Activated CD4-positive, alpha-beta T cell treated with anti-CD3 and anti-CD28 coated beads, Interleukin-2, amount 10 ng/mL, durations not matched to agents 7 days and 5 days (primary cell): ENCODE results near the gene MBD3L4. TPM values are rescaled to one million over a fixed set of nuclear protein-coding genes. Genes with fewer than 3 reads are reported as not detected.
"Not testable (repeated sequence)": the region's sequence is repeated elsewhere in the genome, so short reads cannot be mapped to it uniquely, and the experiment has no call there.

ENCODE experiments used
- CTCF ChIA-PET: fragments of 350-600 bp; sonication (Branson Sonifier 250); formaldehyde crosslinking; loops from one replicate; lab custom pipeline; 2021; ENCODE audit warnings: antibody characterized with exemption; lab: Charles Lee
- POLR2A ChIA-PET: fragments of 350-600 bp; sonication (Branson Sonifier 250); formaldehyde crosslinking; loops from one replicate; lab custom pipeline; 2021; ENCODE audit warnings: antibody characterized with exemption; lab: Charles Lee
- DNase-seq: peaks from one replicate; pipeline ENCODE4 v3.0.0-alpha.2; 2020
- H3K27ac Mint-ChIP-seq: one replicate; pipeline ENCODE4 v1.8.0; 2021; ENCODE audit warnings: mild to moderate bottlenecking, moderate library complexity, mixed read lengths
- H3K27me3 Mint-ChIP-seq: one replicate; pipeline ENCODE4 v1.8.0; 2021; ENCODE audit warnings: mixed read lengths
- H3K36me3 Mint-ChIP-seq: one replicate; pipeline ENCODE4 v1.8.0; 2021; ENCODE audit warnings: low read depth, mixed read lengths
- H3K4me1 Mint-ChIP-seq: one replicate; pipeline ENCODE4 v1.8.0; 2021; ENCODE audit warnings: mixed read lengths
- H3K4me3 Mint-ChIP-seq: one replicate; pipeline ENCODE4 v1.8.0; 2021; ENCODE audit warnings: mild to moderate bottlenecking, moderate library complexity, mixed read lengths
- H3K9me3 Mint-ChIP-seq: one replicate; pipeline ENCODE4 v1.8.0; 2021; ENCODE audit warnings: mixed read lengths
- total RNA-seq, 2 experiments: library from RNA; stranded (reverse); gene quantifications; one replicate each; pipeline ENCODE4 v1.2.3, GENCODE V29; 2021

MBD3L4 gene
- total RNA-seq, 2 experiments from 2014 or later: not detected

DNA sequence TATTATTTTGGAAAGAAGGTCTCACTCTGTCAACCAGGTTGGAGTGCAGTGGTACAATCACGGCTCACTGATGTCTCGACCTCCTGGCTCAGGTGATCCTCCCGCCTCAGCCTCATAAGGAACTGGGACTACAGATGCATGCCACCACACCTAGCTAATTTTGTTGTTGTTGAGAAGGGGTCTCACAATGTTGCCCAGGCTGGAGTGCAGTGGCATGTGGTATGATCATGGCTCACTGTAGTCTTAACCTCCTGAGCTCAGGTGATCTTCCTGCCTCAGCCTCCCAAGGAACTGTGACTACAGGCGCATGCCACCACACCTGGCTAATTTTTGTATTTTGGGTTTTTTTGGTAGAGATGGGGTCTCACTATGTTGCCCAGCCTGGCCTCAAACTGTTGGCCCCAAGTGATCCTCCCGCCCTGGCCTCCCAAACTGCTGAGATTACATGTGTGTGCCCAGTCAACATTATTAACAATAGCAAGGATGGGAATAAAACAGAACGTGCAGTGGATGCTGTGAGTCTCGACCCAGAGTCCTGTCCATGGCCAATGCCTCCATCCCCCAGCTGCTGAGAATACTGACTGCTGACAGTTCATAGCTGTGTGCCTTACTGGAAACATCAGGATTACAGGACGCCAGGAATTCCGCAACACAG, 23.9 kb upstream of the MBD3L4 start:
- Mint-ChIP-seq H3K4me3 (no peak overlapping the region), H3K27me3 (no peaks in the 10 kb centered on the region), H3K36me3 (peaks cover under 1% of the 10 kb centered on the region), H3K4me1 (peaks cover 4% of the 10 kb centered on the region), H3K9me3 (no peaks in the 10 kb centered on the region), H3K27ac (no peak overlapping the region)
- peak; percentile 18 for DNase-seq
- ChIA-PET POLR2A (interaction anchor here (0.5 kb wide), 1 partner anchor 333 kb away, joined by 5 read pairs; no protein-coding TSS in a partner anchor), CTCF (interaction anchor here (1.1 kb wide), 1 partner anchor 202 kb away, joined by 3 read pairs; no protein-coding TSS in a partner anchor)

DNA sequence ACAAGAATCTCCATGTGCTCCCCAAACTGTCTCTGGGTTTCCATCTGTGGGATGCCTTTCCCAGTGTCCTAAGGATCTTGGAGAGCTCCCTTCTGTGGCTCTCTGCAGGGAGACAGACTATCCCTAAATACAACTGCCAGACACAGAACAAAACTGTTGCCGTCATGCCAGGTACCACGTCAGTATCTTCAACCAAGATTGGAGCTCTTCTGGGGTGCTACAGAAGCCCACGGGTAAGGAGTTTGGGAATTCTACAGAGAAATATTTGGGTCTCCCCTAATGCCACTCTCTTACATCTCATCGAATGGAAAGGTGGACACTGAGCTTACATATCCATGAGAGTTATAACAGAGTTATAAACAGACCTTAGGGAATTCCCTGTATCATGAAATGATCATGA, 23.4 kb upstream of the MBD3L4 start:
- DNase-seq: peak; percentile 12
- no peaks in the 10 kb centered on the region for H3K36me3 Mint-ChIP-seq
- no peaks in the 10 kb centered on the region for H3K27me3 Mint-ChIP-seq
- CTCF ChIA-PET: interaction anchor here (1.1 kb wide), 1 partner anchor 201 kb away, joined by 3 read pairs; no protein-coding TSS in a partner anchor
- peaks cover 2% of the 10 kb centered on the region for H3K4me1 Mint-ChIP-seq
- POLR2A ChIA-PET: interaction anchor here (0.5 kb wide), 1 partner anchor 334 kb away, joined by 5 read pairs; no protein-coding TSS in a partner anchor
- no peak overlapping the region for H3K4me3 Mint-ChIP-seq
- no peaks in the 10 kb centered on the region for H3K9me3 Mint-ChIP-seq
- H3K27ac Mint-ChIP-seq: no peak overlapping the region

DNA sequence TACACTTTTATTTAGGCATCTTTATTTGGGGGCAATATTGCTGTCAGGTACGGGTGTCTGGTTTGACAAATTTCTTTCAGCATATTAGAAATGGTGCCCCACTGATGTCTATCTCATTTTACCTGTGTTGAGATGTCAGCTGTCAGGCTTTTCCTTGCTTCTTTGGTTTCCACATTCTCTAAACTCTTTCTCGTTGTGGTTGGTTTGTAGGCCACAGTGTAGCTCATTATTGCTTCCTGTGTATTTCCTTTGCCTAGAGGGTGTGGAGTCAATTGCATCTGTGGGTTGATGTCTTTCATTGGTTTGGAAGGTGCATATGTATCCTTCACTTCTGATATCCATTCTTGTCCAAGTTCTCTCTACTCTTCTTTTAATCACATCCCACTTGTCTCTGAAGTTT, 20.0 kb upstream of the MBD3L4 start:
- H3K9me3 Mint-ChIP-seq, H3K36me3 Mint-ChIP-seq, H3K27ac Mint-ChIP-seq, H3K27me3 Mint-ChIP-seq, H3K4me3 Mint-ChIP-seq, DNase-seq, POLR2A ChIA-PET, CTCF ChIA-PET, H3K4me1 Mint-ChIP-seq: not testable (repeated sequence)

DNA sequence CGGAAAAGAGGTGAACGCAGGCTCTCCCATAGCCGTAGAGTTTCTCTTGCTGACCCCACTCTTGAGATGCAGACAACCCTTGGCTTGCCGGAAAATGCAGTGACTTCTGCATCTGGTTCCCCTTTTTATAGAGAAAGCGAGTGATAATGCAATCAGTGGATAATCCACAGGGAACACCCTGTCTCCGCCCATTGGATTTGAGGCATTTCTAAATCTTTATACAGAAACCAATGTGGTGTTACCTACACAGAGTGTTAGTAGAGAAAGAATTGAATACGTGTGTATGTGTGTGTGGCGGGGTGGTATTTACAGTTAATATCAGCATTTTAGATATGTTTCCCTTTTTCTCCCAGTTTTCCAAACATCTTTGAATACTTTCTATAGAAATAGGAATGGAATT, 18.6 kb upstream of the MBD3L4 start, which contains the start of gene MBD3L3:
Gene MBD3L3 (minus strand): TSS at position 101 of the 400 bp plus-strand sequence. CDS start 71 bp downstream, at position 30.
- POLR2A ChIA-PET, H3K27me3 Mint-ChIP-seq, CTCF ChIA-PET, H3K36me3 Mint-ChIP-seq, H3K4me3 Mint-ChIP-seq, H3K9me3 Mint-ChIP-seq, DNase-seq, H3K4me1 Mint-ChIP-seq, H3K27ac Mint-ChIP-seq: not testable (repeated sequence)

DNA sequence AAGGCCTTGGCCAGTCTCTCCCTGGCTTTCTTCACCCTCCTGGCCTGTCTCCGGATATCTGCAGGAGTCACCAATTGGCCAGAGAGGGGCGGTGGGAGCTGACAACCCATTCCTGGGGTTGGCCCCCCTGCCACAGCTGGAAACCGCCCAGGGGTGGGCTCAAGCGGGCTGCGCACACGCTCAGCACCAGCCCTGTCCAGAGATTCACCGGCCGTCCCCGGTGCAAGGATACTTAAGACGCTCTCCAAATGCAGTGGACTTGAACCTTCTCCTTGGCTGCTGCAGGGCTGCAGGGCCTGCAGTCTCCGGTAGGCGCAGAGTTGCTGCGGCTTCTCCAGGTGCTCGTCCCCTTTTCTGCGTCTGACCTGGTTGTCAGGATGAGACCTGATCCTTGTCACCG, 16.4 kb upstream of the MBD3L4 start:
- H3K27me3 Mint-ChIP-seq, CTCF ChIA-PET, POLR2A ChIA-PET, H3K9me3 Mint-ChIP-seq, H3K4me3 Mint-ChIP-seq, H3K36me3 Mint-ChIP-seq, DNase-seq, H3K27ac Mint-ChIP-seq, H3K4me1 Mint-ChIP-seq: not testable (repeated sequence)

DNA sequence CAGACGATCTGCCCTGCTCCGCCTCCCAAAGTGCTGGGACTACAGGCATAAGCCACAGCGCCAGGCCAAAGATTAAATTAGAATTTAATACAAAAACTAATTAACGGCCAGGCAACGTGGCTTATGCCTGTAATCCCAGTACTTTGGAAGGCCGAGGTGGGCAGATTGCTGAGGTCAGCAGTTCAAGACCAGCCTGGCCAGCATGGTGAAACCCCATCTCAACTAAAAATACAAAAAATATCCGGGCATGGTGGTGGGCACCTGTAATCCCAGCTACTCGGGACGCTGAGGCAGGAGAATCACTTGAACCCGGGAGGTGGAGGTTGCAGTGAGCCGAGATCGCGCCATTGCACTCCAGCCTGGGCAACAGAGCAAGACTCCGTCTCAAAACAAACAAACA, 15.7 kb upstream of the MBD3L4 start:
- H3K36me3 Mint-ChIP-seq, H3K4me3 Mint-ChIP-seq, H3K9me3 Mint-ChIP-seq, POLR2A ChIA-PET, H3K27ac Mint-ChIP-seq, H3K27me3 Mint-ChIP-seq, DNase-seq, CTCF ChIA-PET, H3K4me1 Mint-ChIP-seq: not testable (repeated sequence)

DNA sequence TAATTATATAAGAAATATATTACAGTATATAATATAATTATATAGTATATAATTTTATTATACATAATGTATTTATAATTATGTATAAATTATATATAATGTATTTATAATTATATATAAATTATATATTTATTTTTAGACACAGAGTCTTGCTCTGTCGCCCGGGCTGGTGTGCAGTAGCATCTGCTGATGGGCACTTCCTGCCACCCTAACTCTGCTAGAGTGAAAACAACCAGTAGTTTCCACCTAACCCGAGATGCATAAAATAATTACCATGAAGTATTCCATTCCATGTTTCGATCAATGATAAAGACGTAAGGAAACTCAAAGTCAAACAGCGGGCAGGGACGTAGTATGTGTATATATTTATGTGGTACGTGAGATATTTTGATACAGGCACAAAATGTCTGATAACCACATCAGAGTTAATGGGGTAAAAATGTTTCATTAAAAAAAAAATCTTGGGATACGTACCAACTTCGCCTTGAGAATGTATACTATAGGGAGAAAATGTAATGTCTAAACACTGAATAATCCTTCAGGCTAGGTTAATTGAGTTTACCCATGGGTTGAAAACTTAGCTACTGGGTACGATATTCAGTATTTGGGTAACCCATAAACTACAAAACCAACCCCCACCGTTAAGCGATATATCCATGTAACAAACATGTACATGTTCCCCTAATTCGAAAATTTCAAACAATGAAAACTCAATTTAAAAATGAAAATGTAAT, 14.8 kb upstream of the MBD3L4 start:
- POLR2A ChIA-PET, H3K36me3 Mint-ChIP-seq, H3K4me3 Mint-ChIP-seq, H3K9me3 Mint-ChIP-seq, H3K27ac Mint-ChIP-seq, H3K4me1 Mint-ChIP-seq, CTCF ChIA-PET, DNase-seq, H3K27me3 Mint-ChIP-seq: not testable (repeated sequence)

DNA sequence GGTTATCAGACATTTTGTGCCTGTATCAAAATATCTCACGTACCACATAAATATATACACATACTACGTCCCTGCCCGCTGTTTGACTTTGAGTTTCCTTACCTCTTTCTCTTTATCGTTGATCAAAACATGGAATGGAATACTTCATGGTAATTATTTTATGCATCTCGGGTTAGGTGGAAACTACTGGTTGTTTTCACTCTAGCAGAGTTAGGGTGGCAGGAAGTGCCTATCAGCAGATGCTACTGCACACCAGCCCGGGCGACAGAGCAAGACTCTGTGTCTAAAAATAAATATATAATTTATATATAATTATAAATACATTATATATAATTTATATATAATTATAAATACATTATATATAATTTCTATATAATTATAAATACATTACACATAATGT, 12.9 kb upstream of the MBD3L4 start:
- H3K27ac Mint-ChIP-seq, H3K4me3 Mint-ChIP-seq, H3K9me3 Mint-ChIP-seq, H3K36me3 Mint-ChIP-seq, H3K27me3 Mint-ChIP-seq, CTCF ChIA-PET, POLR2A ChIA-PET, H3K4me1 Mint-ChIP-seq: not testable (repeated sequence)
- DNase-seq: peak; percentile 6

DNA sequence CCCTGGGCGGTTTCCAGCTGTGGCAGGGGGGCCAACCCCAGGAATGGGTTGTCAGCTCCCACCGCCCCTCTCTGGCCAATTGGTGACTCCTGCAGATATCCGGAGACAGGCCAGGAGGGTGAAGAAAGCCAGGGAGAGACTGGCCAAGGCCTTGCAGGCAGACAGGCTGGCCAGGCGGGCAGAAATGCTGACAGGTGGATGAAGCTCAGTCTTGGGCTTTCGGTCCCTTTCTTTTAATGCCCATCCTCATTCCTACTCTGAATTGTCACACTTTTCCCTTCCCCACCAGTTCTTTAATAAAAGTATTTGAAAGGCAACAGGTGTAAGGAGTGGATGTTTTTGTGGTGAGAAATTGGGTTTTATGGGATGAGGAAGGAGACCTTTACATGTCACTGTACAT, 11.4 kb upstream of the MBD3L4 start:
- H3K4me3 Mint-ChIP-seq, H3K36me3 Mint-ChIP-seq, H3K9me3 Mint-ChIP-seq: not testable (repeated sequence)

DNA sequence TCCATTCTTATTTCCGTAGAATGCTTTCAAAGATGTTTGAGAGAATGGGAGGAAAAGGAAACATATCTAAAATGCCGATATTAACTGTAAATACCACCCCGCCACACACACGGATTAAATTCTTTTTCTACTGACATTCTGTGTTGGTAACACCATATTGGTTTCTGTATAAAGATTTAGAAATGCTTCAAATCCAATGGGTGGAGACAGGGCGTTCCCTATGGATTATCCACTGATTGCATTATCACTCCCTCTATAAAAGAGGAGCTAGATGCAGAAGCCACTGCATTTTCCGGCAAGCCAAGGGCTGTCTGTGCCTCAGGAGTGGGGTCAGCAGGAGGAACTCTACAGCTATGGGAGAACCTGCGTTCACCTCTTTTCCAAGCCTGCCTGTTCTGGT, 9.0 kb upstream of the MBD3L4 start, which contains the start of gene MBD3L2:
Gene MBD3L2 (plus strand): TSS at position 301 of the 400 bp plus-strand sequence. CDS start 53 bp downstream, at position 354.
- POLR2A ChIA-PET, H3K9me3 Mint-ChIP-seq, H3K36me3 Mint-ChIP-seq, H3K27me3 Mint-ChIP-seq, CTCF ChIA-PET, H3K4me1 Mint-ChIP-seq, DNase-seq, H3K4me3 Mint-ChIP-seq, H3K27ac Mint-ChIP-seq: not testable (repeated sequence)

More for the DNA sequence above, 11.4 kb upstream of the MBD3L4 start:
- DNase-seq, H3K27me3 Mint-ChIP-seq, CTCF ChIA-PET, H3K27ac Mint-ChIP-seq, H3K4me1 Mint-ChIP-seq, POLR2A ChIA-PET: not testable (repeated sequence)

DNA sequence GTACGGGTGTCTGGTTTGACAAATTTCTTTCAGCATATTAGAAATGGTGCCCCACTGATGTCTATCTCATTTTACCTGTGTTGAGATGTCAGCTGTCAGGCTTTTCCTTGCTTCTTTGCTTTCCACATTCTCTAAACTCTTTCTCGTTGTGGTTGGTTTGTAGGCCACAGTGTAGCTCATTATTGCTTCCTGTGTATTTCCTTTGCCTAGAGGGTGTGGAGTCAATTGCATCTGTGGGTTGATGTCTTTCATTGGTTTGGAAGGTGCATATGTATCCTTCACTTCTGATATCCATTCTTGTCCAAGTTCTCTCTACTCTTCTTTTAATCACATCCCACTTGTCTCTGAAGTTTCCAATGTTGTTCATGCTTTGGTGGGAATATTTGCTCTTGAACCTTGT, 1.6 kb upstream of the MBD3L4 start:
- DNase-seq, POLR2A ChIA-PET, H3K27ac Mint-ChIP-seq, H3K4me1 Mint-ChIP-seq, H3K27me3 Mint-ChIP-seq, H3K36me3 Mint-ChIP-seq, CTCF ChIA-PET, H3K4me3 Mint-ChIP-seq, H3K9me3 Mint-ChIP-seq: not testable (repeated sequence)

DNA sequence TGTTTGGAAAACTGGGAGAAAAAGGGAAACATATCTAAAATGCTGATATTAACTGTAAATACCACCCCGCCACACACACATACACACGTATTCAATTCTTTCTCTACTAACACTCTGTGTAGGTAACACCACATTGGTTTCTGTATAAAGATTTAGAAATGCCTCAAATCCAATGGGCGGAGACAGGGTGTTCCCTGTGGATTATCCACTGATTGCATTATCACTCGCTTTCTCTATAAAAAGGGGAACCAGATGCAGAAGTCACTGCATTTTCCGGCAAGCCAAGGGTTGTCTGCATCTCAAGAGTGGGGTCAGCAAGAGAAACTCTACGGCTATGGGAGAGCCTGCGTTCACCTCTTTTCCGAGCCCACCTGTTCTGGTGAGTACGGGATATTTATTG, 9.7 kb downstream of the MBD3L4 start, which contains the start of gene MBD3L5:
Gene MBD3L5 (plus strand): TSS at position 301 of the 400 bp plus-strand sequence. CDS start 34 bp downstream, at position 335.
- H3K4me3 Mint-ChIP-seq, H3K27ac Mint-ChIP-seq, H3K36me3 Mint-ChIP-seq, CTCF ChIA-PET, POLR2A ChIA-PET, H3K4me1 Mint-ChIP-seq, H3K9me3 Mint-ChIP-seq, H3K27me3 Mint-ChIP-seq, DNase-seq: not testable (repeated sequence)

DNA sequence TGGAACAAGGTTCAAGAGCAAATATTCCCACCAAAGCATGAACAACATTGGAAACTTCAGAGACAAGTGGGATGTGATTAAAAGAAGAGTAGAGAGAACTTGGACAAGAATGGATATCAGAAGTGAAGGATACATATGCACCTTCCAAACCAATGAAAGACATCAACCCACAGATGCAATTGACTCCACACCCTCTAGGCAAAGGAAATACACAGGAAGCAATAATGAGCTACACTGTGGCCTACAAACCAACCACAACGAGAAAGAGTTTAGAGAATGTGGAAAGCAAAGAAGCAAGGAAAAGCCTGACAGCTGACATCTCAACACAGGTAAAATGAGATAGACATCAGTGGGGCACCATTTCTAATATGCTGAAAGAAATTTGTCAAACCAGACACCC, 11.2 kb downstream of the MBD3L4 start:
- H3K9me3 Mint-ChIP-seq, CTCF ChIA-PET, POLR2A ChIA-PET, H3K36me3 Mint-ChIP-seq, DNase-seq, H3K27me3 Mint-ChIP-seq, H3K4me3 Mint-ChIP-seq, H3K27ac Mint-ChIP-seq, H3K4me1 Mint-ChIP-seq: not testable (repeated sequence)
